ENCODE data around the gene LRRTM4.

- TF ChIP-seq, protein P1, sequence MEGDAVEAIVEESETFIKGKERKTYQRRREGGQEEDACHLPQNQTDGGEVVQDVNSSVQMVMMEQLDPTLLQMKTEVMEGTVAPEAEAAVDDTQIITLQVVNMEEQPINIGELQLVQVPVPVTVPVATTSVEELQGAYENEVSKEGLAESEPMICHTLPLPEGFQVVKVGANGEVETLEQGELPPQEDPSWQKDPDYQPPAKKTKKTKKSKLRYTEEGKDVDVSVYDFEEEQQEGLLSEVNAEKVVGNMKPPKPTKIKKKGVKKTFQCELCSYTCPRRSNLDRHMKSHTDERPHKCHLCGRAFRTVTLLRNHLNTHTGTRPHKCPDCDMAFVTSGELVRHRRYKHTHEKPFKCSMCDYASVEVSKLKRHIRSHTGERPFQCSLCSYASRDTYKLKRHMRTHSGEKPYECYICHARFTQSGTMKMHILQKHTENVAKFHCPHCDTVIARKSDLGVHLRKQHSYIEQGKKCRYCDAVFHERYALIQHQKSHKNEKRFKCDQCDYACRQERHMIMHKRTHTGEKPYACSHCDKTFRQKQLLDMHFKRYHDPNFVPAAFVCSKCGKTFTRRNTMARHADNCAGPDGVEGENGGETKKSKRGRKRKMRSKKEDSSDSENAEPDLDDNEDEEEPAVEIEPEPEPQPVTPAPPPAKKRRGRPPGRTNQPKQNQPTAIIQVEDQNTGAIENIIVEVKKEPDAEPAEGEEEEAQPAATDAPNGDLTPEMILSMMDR (IDR thresholded peaks at IDR 0.05), result no peak
- no peak for TF ChIP-seq POLR2A (IDR thresholded peaks at IDR 0.05)
Observed at GRCh38 chr2:77268626-77269025, 253.6 kb downstream of the LRRTM4 start.
